HG02571 (cell line): ENCODE results near the gene BANP.
"Not testable (repeated sequence)": the region's sequence is repeated elsewhere in the genome, so short reads cannot be mapped to it uniquely, and the experiment has no call there.

Source experiments
- ATAC-seq: cut with Tn5 transposase; IDR thresholded peaks from one replicate; pipeline ENCODE4 v1.9.1; 2021; ENCODE audit warnings: mild to moderate bottlenecking, moderate library complexity; ENCODE audit not compliant: unreplicated experiment

Gene BANP

GRCh38 chr16:88077328-88078108 lies 126.3 kb downstream of the BANP start:
- ATAC-seq, result no peak

DNA sequence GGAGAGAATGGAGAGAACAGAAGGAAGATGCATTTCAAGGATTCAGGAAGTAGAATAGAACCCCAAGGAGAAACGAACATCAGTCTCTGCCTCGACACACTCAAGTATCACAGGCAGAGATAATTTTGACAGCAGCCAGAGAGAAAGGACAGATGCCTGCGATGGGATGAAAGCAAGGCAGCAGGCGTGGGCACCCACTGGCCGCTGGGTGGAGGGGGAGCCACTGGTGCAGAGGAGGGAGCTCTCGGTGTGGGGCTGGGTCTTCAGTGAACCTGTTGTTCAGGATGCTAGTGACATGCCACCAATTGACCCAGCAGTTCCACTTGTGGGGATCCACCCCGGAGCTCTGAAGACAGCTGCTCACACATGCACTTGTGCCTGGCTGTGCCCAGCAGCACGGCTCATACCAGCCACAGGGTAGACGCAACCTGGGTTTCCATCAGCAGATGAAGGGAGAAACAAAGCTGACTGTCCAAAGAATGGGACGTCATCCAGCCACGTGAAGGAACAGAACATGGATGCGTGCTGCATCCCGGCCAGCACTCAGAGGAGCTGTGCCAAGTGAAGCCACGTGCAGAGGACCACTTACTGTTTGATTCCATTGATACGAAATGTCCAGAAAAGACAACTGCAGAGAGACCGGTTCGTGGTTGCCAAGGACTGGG lies 127.0 kb downstream of the BANP start:
- no peak for ATAC-seq

DNA sequence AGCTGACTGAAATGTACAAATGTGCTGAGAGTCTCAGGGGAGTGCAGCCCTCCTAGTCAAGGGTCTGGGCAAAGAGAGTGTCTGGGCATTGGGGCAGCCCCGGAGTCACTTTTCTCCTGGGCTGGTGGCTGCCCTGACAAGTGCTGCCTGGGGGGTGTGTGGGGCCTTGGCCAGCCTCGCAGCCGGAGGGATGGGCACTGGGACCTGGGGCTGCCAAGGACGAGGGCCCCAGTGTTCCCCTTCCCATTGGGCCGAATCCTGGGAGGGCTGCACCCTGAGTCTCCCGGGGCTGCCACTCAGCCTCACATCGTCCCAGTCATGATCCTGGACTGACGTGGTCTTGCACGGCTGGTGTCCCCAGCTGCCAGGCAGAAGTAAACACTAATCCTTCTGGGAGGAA lies 132.3 kb downstream of the BANP start:
- no peak for ATAC-seq

DNA sequence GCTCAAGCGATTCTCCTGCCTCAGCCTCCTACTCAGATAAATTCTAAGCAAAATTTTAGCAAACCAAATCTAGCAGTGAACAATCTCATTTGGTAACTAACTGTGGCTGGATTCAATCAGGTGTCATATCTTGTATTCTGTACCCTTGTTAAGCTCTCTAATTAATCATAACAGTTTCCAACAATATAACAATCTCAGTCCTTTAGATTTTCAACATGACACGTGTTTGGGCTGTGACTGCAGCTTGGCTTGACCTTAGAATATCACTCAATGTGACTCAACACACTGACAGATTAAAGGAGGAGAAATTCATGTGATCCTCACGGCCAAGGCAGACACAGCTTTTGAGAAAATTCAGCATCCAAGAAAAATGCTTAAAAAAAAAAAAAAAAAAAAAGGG lies 133.6 kb downstream of the BANP start:
- ATAC-seq, result no peak

GRCh38 chr16:88086571-88087516 lies 135.6 kb downstream of the BANP start:
- ATAC-seq, result no peak

DNA sequence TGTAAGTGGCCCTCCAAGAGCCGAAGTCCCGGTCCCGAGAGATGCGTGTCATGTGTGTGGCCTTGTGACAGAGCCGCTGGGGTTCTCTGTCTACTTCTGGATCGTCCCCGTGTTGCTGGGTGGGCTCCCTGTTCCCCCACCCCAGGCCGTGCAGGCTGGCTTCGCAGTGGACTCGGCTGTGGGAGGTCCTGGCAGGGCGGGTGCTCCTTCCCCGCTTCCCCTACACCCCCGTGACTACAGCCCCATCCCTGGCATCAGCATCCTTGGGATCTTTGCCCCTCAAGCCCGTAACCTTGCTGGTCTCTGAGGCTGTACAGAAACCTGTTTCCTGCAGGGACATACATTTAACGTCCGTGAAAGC lies 136.3 kb downstream of the BANP start:
- ATAC-seq, result no peak

DNA sequence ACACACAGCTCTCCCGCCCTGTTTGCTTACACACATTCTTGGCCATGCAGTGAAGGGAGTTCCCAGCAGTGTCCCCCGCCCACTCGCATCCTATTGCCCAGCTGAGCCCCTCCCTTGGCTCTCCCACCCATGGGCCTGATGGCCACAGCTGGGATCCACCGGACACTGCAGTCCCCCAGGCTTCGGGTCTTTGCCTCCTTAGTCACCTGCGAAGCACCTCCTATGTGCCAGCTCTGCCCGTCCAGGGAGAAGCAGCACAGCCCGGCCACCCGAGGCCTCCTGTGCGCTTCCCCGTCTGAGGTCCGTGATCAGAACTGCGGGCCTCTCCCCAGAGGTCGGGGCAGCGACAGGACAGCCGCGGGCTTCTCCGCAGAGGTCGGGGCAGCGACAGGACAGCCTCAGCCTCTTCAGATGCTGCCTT lies 136.9 kb downstream of the BANP start:
- no peak for ATAC-seq

- not testable (repeated sequence) for ATAC-seq
These were observed 137.4 kb downstream of the BANP start for GRCh38 chr16:88088611-88089010.

DNA sequence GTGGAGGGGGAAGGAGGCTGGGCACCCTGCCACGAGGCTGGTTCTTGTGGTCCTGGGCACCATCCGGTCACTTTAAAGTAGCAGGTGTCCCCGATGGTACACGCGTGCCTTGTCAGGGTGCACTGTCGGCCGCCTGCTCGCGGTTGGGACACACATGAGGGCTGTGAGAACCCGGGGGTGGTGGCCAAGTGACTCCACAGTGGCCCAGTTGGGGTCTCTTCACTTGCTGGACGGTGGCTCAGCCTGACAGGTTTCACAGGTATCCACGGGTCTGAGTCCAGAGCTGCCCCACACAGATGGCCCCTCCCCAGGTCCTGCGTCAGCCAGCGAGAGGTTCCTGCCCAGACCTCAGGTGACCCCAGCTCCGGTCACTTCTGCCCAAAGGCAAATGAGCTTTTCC lies 137.8 kb downstream of the BANP start:
- ATAC-seq, result not testable (repeated sequence)

GRCh38 chr16:88089632-88090376 lies 138.6 kb downstream of the BANP start:
- ATAC-seq, result not testable (repeated sequence)

GRCh38 chr16:88090377-88091175 lies 139.3 kb downstream of the BANP start:
- ATAC-seq, result not testable (repeated sequence)

- not testable (repeated sequence) for ATAC-seq
These were observed 140.2 kb downstream of the BANP start for GRCh38 chr16:88091221-88091971.

- not testable (repeated sequence) for ATAC-seq
These were observed 140.7 kb downstream of the BANP start for GRCh38 chr16:88091972-88092302.

DNA sequence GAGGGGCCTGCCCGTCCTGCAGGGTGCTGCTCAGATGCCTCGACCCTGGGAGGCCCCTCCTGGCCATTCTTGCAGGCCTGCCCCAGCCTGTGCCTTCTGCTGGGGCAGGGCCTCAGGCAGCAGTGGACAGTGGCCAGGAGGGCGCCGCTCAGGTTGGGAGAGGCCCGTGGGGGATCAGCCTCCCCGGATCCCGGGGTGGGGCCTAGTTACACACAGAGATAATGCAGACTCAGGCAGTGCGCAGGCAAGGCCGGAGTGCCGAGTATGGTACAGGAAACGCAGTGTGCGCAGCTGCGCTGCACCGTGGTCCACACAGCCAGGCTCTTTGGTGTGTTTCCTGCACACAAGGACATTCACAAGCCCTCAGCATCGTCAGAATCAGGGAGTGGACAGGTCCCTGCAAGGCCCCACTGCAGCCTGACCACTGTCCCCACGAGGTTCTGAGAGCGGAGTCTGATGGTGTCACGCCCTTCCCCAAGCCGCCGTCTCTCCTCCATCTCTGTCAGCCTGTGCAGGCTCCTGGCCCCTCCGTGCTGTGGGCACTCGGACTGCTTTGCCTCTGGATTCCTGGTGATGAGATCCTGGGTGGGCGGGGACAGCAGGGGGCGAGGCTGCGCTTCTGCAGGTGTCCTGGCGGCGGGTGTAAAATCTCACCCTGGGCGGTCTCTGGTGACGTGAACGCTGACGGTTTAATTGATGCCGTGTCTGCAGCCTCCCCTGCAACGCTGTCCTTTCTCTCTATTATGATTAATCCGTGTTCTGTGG lies 141.7 kb downstream of the BANP start:
- ATAC-seq, result not testable (repeated sequence)

DNA sequence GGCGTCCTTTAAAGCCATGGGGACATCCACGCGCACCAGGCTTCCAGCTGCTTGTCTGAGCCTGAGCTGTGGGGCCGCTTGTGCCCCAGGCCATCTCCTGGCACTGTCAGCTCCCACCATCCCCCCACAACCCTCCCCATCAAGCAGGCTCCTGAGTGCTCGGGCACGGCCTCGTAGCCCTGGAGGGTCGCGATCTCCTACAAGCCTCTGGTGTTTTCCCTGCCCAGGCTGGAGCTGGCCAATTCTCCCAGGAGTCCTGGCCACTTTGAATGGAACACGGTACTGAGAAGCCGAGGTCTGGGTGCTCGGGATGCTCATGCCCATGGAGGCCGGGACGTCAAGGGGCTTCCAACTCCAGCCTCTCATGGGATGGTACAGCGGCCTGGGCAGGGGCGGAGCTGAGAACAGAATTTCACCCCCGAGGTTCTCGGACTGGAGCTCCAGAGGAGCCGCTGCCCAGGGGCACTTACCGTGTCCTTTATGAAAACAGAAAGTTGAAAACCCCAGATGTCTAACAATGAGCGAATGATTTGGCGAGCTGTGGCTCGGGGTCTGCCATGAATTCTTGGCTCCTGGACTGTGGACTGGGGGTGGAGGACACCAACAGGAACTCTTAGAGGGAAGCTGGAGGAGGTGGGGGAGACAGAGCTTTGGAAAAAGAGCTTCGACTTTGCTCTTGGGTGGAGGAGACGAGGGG lies 142.5 kb downstream of the BANP start:
- ATAC-seq, result not testable (repeated sequence)

DNA sequence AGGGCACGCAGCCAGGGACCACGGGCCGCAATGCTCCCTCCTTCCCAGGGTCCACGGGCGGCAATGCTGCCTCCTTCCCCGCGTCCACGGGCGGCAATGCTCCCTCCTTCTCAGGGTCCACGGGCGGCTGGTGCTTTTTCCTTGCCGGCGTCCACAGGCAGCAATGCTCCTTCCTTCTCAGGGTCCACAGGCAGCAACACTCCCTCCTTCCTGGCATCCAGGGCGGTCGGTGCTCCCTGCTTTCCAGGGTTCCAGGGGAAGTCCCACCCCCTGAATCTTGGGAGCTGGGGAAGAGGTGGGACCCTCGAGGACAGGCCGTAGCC lies 143.0 kb downstream of the BANP start:
- ATAC-seq, result not testable (repeated sequence)

DNA sequence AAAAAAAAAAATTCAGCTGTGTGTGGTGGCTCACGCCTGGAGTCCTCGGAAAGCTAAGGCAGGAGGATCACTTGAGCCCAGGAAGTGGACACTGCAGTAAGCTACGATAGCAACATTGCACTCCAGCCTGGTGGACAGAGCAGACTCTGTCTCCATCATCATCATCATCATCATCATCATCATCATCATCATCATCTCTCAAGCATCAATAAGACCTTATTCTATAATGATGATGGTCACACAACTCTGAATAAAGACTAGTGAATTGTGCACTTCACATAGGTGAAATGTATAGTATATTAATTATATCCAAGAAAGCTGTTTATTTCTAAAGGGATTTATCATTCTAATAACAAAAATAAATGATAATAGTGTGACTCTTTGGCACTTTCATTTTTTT lies 143.7 kb downstream of the BANP start:
- not testable (repeated sequence) for ATAC-seq

- not testable (repeated sequence) for ATAC-seq
These were observed 145.4 kb downstream of the BANP start for GRCh38 chr16:88096659-88097058.
